HEK293 (cell line): ENCODE measurements around the gene ZFYVE19.

Source experiments
- CTCF ChIP-seq: fragments of 450-650 bp; formaldehyde crosslinking; IDR thresholded peaks from 2 replicates; pipeline ENCODE4 v1.5.1; 2016; ENCODE audit warnings: missing biosample characterization, missing genetic modification characterization
- ZNF398 ChIP-seq: fragments of 450-650 bp; formaldehyde crosslinking; IDR thresholded peaks from 2 replicates; pipeline ENCODE4 v1.5.1; 2017; ENCODE audit warnings: missing biosample characterization, missing genetic modification characterization

- TF ChIP-seq ZNF398 (tag by site-specific recombination) = peak; percentile 51; the same call in 1 of the 2 replicates
- no peak for TF ChIP-seq CTCF (tag by site-specific recombination)
Observed at GRCh38 chr15:40787344-40787841, 19.5 kb upstream of the ZFYVE19 start.
